Retinal pigment epithelial cell (primary cell): ENCODE results near the gene TAS2R60.
"Not testable (repeated sequence)": the region's sequence is repeated elsewhere in the genome, so short reads cannot be mapped to it uniquely, and the experiment has no call there.

Experiments
- DNase-seq: peaks from one replicate; pipeline ENCODE4 v3.0.0-alpha.2; 2010; ENCODE audit warnings: low read depth
- H3K4me3 ChIP-seq: 2 replicates; pipeline ENCODE4 v1.5.1; 2011; ENCODE audit warnings: mild to moderate bottlenecking, low read length, control low read depth, moderate library complexity
- TF ChIP-seq, protein P1 (sequence below): conservative IDR thresholded peaks from 2 replicates; pipeline ENCODE4 v1.5.1; 2011; ENCODE audit warnings: low read depth, low read length, control low read depth, inconsistent platforms

TAS2R60 gene

DNA sequence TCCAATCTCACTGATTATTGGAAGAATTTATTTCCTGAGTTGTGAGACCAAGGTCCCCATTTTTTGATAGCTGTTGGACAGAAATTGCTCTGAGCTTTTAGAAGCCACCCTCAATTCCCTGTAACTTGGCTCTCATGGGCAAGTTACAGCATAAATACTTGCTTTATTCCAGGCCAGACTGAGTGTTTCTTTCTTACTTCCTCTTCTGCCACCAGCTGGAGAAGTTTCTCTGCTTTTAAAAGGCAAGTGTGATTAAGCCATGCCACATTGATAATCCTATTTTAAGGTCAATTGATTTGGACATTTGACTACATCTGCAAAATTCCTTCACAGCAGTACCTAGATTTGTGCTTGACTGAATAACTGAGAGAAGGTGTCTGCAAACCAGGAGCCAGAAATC lies 20.3 kb downstream of the TAS2R60 start:
- no peak overlapping the region for H3K4me3 ChIP-seq
- DNase-seq: no peak
- TF ChIP-seq, protein P1, sequence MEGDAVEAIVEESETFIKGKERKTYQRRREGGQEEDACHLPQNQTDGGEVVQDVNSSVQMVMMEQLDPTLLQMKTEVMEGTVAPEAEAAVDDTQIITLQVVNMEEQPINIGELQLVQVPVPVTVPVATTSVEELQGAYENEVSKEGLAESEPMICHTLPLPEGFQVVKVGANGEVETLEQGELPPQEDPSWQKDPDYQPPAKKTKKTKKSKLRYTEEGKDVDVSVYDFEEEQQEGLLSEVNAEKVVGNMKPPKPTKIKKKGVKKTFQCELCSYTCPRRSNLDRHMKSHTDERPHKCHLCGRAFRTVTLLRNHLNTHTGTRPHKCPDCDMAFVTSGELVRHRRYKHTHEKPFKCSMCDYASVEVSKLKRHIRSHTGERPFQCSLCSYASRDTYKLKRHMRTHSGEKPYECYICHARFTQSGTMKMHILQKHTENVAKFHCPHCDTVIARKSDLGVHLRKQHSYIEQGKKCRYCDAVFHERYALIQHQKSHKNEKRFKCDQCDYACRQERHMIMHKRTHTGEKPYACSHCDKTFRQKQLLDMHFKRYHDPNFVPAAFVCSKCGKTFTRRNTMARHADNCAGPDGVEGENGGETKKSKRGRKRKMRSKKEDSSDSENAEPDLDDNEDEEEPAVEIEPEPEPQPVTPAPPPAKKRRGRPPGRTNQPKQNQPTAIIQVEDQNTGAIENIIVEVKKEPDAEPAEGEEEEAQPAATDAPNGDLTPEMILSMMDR: no peak

DNA sequence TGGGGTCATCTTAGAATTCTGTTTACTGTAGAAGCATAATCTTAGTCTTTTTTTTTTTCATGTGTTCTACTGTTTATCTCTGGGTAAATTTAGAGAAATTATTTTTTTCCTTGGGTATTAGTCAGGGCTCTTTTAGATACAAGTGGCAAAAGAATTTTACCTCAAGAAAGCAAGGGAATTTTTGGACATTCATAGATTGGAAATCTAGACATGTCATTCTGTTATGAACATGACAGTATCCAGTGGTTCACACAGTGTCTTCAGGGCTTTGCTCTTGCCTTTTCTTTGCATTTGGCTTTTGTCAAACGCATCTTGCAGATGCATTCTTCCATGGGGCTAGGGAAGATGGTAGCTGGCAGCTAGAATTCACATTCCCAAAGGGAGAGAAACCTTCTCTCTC lies 20.7 kb downstream of the TAS2R60 start:
- TF ChIP-seq, protein P1: no peak
- DNase-seq: no peak
- H3K4me3 ChIP-seq: no peak overlapping the region

- DNase-seq: no peak
- no peak overlapping the region for H3K4me3 ChIP-seq
- TF ChIP-seq, protein P1: no peak
Observed at GRCh38 chr7:143467724-143468123, 24.5 kb downstream of the TAS2R60 start.

- not testable (repeated sequence) for H3K4me3 ChIP-seq, DNase-seq
Observed at GRCh38 chr7:143472071-143472689, 28.9 kb downstream of the TAS2R60 start.

DNA sequence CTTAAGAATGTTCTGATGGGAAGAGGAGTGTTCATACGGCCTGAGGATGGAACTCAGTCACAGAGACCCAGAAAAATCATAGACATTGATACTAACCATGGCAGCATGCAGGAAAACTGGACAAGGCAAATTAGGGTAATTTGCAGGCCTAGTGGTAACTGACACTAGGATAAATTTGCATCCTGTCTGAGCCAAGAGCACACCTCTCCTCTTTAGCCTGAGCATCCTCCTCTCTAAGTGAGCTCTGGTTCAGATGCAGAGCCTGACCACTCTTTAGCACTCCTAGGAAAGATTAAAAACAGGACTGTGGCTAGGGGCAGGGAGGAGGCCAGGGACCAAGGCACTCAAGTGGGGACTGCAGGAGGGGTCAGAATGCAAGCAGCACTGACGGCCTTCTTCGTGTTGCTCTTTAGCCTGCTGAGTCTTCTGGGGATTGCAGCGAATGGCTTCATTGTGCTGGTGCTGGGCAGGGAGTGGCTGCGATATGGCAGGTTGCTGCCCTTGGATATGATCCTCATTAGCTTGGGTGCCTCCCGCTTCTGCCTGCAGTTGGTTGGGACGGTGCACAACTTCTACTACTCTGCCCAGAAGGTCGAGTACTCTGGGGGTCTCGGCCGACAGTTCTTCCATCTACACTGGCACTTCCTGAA lies 34.4 kb downstream of the TAS2R60 start, which contains the start of gene TAS2R41:
TAS2R41 (plus strand) TSS at position 373 of the 650 bp plus-strand sequence; CDS start at position 373, 0 bp downstream.
- H3K4me3 ChIP-seq: no peak within 1 kb of the TSS
- TF ChIP-seq, protein P1: no peak
- no peak for DNase-seq

DNA sequence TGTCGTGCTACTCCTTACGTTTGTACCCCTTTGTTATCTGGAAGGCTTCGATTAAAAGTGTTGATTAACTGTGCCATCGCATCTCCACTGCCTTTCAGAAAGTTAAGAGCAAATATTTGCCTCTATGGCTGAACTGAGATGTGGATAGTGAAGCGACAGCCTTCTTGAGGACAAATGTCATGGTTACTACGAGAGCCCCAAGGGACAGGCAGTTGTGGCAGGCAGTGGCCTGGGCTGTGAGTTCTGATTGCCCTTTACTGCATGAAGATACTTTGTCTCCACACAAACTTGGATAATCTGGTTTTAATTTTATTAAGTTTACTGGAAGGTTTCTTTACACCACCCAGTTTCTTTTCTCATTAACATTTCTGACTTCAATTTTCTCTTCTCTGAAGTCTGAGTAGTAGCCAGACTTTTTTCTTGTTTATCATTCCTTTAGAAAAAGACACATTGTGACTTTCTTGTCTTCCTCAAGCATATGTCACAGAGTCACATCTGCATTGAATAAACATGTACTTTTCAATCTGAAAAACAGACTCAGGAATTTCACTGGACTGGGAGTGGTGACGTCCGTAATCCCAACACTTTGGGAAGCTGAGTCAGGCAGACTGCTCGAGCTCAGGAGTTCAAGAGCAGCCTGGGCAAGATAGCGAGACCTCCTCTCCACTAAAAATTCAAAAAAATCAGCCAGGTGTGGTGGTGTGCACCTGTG lies 36.0 kb downstream of the TAS2R60 start:
- DNase-seq: no peak
- TF ChIP-seq, protein P1: no peak
- no peak overlapping the region for H3K4me3 ChIP-seq

DNA sequence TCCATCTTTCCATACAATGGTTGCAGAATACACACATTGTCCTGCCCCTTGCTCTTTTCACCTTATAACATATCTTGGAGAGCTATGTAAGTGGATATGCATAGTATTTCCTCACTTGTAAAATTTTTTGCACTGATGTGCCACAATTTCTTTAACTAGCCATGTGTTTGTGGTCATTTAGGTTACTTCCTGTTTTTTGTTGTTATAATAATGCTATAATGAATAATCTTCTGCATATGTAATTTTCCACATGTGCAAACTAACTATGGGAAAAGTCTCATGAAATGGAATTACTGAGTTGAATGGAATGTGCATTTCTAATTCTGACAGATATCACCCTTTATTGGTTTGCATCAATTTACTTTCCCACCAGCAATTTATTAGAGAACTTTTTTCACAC lies 37.2 kb downstream of the TAS2R60 start:
- DNase-seq: no peak
- no peak overlapping the region for H3K4me3 ChIP-seq
- TF ChIP-seq, protein P1: no peak
